HepG2 (cell line): ENCODE results near the gene SLC45A2.

Experiments
- MED1 ChIP-seq: sonication (generic); formaldehyde crosslinking; IDR thresholded peaks from 2 replicates; pipeline ENCODE4 v1.4.0; 2020; ENCODE audit warnings: missing genetic modification reagents
- PAWR ChIP-seq: sonication (generic); formaldehyde crosslinking; IDR thresholded peaks from 2 replicates; pipeline ENCODE4 v1.4.0; 2020; ENCODE audit warnings: missing genetic modification reagents, mild to moderate bottlenecking, borderline replicate concordance
- TBX3 ChIP-seq: fragments of 450-650 bp; IDR thresholded peaks from 2 replicates; pipeline ENCODE4 v1.6.1; 2017; ENCODE audit warnings: antibody characterized with exemption, mild to moderate bottlenecking, inconsistent platforms, borderline replicate concordance
- ZBTB1 ChIP-seq: sonication (generic); formaldehyde crosslinking; IDR thresholded peaks from 2 replicates; pipeline ENCODE4 v1.4.0; 2020; ENCODE audit warnings: missing genetic modification reagents, borderline replicate concordance
- ZNF253 ChIP-seq: sonication (generic); formaldehyde crosslinking; IDR thresholded peaks from 2 replicates; pipeline ENCODE4 v1.8.0; 2022; ENCODE audit warnings: mild to moderate bottlenecking, missing genetic modification reagents, borderline replicate concordance
- ZNF274 ChIP-seq: sonication (generic); formaldehyde crosslinking; IDR thresholded peaks from 2 replicates; pipeline ENCODE4 v1.5.1; 2020; ENCODE audit warnings: mild to moderate bottlenecking, missing genetic modification reagents
- ZNF747 ChIP-seq: sonication (generic); formaldehyde crosslinking; IDR thresholded peaks from 2 replicates; pipeline ENCODE4 v1.8.1; 2023; ENCODE audit warnings: missing genetic modification reagents, mild to moderate bottlenecking, borderline replicate concordance
- ZNF780A ChIP-seq: sonication (generic); formaldehyde crosslinking; IDR thresholded peaks from 2 replicates; pipeline ENCODE4 v1.8.0; 2022; ENCODE audit warnings: mild to moderate bottlenecking, missing genetic modification reagents, moderate library complexity
- TF ChIP-seq, protein P1 (sequence below), 2 experiments: fragments of 450-650 bp in 1 of 2; sonication (generic) in 1 of 2; formaldehyde crosslinking in 1 of 2; IDR thresholded peaks; 2 replicates each; pipeline versions ENCODE4 v1.6.1 to v1.8.0; 2016 to 2022; ENCODE audit warnings: antibody characterized with exemption in 1 of 2, mild to moderate bottlenecking in 1 of 2, missing genetic modification reagents in 1 of 2
- TF ChIP-seq, protein P2 (sequence below): sonication (generic); formaldehyde crosslinking; IDR thresholded peaks from 2 replicates; pipeline ENCODE4 v1.5.0; 2020; ENCODE audit warnings: mild to moderate bottlenecking, missing genetic modification reagents, moderate library complexity
- TF ChIP-seq, protein P3 (sequence below): sonication (generic); formaldehyde crosslinking; IDR thresholded peaks from 2 replicates; pipeline ENCODE4 v1.4.0; 2020; ENCODE audit warnings: mild to moderate bottlenecking, missing genetic modification reagents
- TF ChIP-seq, protein P4 (sequence below): sonication (generic); formaldehyde crosslinking; IDR thresholded peaks from 2 replicates; pipeline ENCODE4 v1.5.0; 2020; ENCODE audit warnings: missing genetic modification reagents

DNA sequence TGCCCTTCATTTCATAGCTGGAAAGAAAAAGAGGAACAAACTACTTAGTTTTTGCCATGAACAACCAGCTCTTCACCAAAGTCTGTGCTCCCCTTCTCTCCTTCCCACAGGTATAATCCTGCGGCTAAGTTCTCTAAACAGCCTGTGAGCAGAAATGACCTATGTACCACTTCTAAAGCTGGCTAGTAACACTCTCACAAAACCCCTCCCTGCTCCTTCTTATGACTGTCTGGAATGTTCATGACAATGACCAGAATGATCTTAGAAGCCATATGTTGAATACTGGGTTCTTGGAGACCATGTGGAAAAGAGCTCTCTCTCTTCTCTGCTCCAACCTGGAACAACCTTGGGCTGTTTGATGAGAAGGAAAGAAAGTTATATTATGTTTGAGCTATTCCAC is 36.2 kb upstream of the SLC45A2 start:
- TF ChIP-seq ZNF780A (CRISPR knock-in tag) (no peak), TBX3 (no peak), MED1 (no peak), PAWR (CRISPR knock-in tag) (no peak), ZNF274 (CRISPR knock-in tag) (no peak), ZBTB1 (no peak), ZNF747 (no peak), ZNF253 (CRISPR knock-in tag) (no peak)
- TF ChIP-seq, protein P1, sequence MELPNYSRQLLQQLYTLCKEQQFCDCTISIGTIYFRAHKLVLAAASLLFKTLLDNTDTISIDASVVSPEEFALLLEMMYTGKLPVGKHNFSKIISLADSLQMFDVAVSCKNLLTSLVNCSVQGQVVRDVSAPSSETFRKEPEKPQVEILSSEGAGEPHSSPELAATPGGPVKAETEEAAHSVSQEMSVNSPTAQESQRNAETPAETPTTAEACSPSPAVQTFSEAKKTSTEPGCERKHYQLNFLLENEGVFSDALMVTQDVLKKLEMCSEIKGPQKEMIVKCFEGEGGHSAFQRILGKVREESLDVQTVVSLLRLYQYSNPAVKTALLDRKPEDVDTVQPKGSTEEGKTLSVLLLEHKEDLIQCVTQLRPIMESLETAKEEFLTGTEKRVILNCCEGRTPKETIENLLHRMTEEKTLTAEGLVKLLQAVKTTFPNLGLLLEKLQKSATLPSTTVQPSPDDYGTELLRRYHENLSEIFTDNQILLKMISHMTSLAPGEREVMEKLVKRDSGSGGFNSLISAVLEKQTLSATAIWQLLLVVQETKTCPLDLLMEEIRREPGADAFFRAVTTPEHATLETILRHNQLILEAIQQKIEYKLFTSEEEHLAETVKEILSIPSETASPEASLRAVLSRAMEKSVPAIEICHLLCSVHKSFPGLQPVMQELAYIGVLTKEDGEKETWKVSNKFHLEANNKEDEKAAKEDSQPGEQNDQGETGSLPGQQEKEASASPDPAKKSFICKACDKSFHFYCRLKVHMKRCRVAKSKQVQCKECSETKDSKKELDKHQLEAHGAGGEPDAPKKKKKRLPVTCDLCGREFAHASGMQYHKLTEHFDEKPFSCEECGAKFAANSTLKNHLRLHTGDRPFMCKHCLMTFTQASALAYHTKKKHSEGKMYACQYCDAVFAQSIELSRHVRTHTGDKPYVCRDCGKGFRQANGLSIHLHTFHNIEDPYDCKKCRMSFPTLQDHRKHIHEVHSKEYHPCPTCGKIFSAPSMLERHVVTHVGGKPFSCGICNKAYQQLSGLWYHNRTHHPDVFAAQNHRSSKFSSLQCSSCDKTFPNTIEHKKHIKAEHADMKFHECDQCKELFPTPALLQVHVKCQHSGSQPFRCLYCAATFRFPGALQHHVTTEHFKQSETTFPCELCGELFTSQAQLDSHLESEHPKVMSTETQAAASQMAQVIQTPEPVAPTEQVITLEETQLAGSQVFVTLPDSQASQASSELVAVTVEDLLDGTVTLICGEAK (IDR thresholded peaks at IDR 0.05) = no peak
- TF ChIP-seq, protein P1 (CRISPR knock-in tag; IDR thresholded peaks at IDR 0.05) = no peak
- TF ChIP-seq, protein P2, sequence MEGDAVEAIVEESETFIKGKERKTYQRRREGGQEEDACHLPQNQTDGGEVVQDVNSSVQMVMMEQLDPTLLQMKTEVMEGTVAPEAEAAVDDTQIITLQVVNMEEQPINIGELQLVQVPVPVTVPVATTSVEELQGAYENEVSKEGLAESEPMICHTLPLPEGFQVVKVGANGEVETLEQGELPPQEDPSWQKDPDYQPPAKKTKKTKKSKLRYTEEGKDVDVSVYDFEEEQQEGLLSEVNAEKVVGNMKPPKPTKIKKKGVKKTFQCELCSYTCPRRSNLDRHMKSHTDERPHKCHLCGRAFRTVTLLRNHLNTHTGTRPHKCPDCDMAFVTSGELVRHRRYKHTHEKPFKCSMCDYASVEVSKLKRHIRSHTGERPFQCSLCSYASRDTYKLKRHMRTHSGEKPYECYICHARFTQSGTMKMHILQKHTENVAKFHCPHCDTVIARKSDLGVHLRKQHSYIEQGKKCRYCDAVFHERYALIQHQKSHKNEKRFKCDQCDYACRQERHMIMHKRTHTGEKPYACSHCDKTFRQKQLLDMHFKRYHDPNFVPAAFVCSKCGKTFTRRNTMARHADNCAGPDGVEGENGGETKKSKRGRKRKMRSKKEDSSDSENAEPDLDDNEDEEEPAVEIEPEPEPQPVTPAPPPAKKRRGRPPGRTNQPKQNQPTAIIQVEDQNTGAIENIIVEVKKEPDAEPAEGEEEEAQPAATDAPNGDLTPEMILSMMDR (CRISPR knock-in tag) = no peak
- TF ChIP-seq, protein P3, sequence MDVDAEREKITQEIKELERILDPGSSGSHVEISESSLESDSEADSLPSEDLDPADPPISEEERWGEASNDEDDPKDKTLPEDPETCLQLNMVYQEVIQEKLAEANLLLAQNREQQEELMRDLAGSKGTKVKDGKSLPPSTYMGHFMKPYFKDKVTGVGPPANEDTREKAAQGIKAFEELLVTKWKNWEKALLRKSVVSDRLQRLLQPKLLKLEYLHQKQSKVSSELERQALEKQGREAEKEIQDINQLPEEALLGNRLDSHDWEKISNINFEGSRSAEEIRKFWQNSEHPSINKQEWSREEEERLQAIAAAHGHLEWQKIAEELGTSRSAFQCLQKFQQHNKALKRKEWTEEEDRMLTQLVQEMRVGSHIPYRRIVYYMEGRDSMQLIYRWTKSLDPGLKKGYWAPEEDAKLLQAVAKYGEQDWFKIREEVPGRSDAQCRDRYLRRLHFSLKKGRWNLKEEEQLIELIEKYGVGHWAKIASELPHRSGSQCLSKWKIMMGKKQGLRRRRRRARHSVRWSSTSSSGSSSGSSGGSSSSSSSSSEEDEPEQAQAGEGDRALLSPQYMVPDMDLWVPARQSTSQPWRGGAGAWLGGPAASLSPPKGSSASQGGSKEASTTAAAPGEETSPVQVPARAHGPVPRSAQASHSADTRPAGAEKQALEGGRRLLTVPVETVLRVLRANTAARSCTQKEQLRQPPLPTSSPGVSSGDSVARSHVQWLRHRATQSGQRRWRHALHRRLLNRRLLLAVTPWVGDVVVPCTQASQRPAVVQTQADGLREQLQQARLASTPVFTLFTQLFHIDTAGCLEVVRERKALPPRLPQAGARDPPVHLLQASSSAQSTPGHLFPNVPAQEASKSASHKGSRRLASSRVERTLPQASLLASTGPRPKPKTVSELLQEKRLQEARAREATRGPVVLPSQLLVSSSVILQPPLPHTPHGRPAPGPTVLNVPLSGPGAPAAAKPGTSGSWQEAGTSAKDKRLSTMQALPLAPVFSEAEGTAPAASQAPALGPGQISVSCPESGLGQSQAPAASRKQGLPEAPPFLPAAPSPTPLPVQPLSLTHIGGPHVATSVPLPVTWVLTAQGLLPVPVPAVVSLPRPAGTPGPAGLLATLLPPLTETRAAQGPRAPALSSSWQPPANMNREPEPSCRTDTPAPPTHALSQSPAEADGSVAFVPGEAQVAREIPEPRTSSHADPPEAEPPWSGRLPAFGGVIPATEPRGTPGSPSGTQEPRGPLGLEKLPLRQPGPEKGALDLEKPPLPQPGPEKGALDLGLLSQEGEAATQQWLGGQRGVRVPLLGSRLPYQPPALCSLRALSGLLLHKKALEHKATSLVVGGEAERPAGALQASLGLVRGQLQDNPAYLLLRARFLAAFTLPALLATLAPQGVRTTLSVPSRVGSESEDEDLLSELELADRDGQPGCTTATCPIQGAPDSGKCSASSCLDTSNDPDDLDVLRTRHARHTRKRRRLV (CRISPR knock-in tag) = no peak
- TF ChIP-seq, protein P4, sequence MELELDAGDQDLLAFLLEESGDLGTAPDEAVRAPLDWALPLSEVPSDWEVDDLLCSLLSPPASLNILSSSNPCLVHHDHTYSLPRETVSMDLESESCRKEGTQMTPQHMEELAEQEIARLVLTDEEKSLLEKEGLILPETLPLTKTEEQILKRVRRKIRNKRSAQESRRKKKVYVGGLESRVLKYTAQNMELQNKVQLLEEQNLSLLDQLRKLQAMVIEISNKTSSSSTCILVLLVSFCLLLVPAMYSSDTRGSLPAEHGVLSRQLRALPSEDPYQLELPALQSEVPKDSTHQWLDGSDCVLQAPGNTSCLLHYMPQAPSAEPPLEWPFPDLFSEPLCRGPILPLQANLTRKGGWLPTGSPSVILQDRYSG (CRISPR knock-in tag) = no peak
